OCI-LY3 (cell line): ENCODE results near the gene MRPL42.

ENCODE experiments used
- CTCF ChIP-seq: fragments of 200-600, 300-600 bp; sonication (generic); IDR thresholded peaks from 2 replicates; pipeline ENCODE4 v1.5.1; 2014; ENCODE audit warnings: antibody characterized with exemption, low read length, low read depth
- EZH2phosphoT487 ChIP-seq: fragments of 200-600 bp; shearing (Covaris generic); IDR thresholded peaks from 2 replicates; pipeline ENCODE4 v1.6.1; 2018; ENCODE audit warnings: antibody characterized with exemption, mixed run types, low read depth

- TF ChIP-seq CTCF (no peak), EZH2phosphoT487 (no peak)
These were observed 15.4 kb downstream of the MRPL42 start for GRCh38 chr12:93482721-93483120.
